NOMO-1 (cell line): ENCODE data around the gene TOX3.

Source experiments
- DNase-seq, 2 experiments: peaks; one replicate each; lab custom pipeline; 2025; ENCODE audit not compliant: unreplicated experiment in 2 of 2; lab: John Stamatoyannopoulos, UW

Gene TOX3

DNA sequence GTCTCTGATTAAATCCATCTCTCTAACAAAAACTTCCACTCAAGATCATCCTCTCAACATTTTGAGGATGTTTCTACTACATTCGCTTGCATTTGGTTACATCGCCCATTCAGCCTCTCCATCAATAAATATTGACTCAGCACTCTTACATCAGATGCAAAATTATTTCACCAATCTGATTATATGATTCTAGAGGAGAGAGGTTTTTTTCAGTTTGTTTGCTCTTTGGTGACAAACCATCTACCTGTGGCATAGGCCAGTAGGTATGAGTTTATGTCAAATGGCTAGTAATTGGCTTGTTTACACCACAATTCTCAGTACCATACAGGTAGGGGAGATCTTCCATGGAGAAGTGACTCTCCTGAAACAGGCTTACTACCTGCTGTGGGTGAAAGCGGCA lies 52.3 kb downstream of the TOX3 start:
- no peak for DNase-seq

- DNase-seq: no peak
These were observed 52.8 kb downstream of the TOX3 start for GRCh38 chr16:52494145-52494544.

DNA sequence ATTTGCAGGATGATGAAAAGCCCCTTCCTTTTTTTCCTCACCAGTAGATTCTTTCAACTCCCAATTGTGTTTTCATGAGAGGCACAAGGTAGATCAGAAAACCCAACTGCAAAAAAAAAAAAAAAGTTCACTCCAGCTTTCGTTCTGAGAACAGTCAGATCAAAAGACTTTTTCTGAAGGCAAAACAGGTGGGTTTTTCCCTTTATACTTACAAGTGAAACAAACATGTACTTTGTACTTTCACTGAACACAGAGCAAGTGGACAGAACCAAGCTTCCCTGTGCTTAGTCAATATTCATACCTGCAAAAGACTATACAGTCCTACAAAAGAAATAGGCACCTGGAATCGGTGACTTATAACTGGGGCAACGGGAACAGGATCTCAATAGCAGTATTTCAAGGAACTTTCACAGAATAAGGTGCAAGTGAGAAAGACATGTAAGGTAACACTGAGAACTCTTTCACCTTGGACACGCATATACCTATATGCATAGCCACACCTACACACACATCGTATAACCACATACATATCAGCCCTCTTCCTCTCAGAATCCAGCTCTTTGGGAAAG lies 54.1 kb downstream of the TOX3 start:
- DNase-seq: no peak

- no peak for DNase-seq
These were observed 55.7 kb downstream of the TOX3 start for GRCh38 chr16:52491216-52491615.

DNA sequence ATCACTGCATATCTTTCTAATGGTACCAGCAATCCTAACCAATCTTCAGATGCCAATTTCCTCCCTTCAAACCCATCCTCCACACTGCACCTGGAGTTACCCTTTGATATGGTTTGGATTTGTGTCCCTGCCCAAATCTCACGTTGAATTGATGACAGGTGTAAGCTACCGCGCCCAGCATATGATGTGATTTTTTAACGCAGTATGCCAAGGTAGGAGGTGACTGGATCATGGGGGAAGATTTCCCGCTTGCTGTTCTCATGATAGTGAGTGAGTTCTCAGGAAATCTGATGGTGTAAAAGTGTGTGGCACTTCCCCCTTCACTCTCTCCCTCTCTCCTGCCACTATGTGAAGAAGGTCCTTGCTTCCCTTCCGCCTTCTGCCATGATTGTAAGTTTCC lies 57.0 kb downstream of the TOX3 start:
- no peak for DNase-seq

GRCh38 chr16:52488837-52489289 lies 58.1 kb downstream of the TOX3 start:
- no peak for DNase-seq

DNA sequence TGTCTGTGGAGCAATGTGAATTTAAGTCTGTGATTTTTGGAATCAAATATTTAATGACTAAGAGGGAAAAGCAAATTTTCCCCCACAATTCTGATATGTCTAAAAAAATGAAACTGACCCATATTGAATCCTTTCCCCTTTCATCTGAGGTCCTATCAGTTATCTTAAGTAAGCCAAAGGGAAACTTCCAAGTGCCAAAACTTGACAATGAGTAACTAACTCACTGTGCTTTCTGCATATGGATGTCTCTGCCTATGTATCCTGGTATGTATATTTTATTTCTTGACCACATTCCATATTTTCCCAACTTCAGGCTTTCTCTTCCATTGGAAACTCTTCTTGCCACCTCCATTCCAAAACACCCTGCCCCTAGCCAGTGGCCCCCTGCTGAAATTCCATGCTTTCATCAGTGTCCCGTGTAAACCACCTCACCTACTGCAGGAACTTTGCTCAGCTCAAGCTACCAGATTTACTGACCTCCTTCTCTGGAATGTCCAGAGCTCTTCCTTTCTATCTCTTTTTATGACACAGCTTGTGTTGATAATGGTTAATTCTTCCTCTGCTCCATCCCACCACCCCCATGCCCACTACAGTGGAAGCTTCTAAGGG lies 59.0 kb downstream of the TOX3 start:
- no peak for DNase-seq

DNA sequence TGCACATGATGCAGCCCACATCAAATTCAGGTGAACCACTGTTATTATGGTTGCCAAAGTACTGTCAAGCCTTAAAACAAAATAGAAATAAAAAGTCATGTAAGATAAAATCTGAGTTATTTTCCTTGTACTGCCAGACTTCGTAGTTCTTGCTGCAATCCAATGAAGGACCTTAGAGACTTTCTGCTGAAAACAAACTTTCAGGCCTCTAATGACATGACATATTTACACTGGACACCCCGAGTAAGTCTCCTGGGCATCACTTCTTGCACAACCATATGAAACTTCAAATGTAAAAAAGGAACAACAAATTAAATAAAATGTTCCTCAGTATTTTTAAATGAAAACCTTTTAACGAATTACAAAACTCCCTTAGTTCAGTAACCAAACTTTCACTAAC lies 66.7 kb downstream of the TOX3 start:
- no peak for DNase-seq

DNA sequence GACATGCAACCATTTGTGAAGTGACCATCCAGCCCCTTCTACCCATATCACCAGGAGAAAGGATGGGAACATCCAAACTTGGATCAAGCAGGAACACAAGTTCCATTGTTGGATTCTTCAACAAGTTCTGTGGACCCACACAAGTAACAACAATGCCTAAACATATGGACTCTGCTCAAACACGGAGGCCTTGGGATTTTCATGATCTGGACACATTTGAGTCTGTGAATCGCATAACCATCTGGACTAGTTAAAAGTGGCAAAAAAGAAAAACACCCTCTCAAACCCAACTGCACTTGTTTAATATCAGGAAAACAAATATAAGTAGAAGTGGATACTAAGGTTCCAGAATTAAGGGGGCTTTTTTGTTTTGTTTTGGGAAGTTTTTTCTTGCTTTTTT lies 70.8 kb downstream of the TOX3 start:
- DNase-seq: no peak

DNA sequence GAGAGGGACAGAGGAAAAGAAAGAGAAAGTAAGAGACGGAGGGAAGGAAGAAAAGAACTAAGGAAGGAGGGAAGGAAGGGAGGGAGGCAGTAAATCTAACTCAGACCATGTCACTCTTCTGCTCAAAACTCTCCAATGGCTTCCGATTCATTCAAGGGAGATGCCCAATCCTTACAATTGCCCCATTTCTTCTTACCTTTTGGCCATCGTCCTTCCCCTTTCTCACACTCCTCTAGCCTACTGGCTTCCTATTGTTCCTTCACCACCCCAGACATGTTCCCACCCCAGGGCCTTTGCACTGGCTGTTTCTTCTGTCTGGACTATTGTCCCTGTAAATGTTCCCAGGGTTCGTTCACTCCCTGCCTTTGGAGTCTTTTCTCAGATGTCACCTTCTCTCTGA lies 72.3 kb downstream of the TOX3 start:
- DNase-seq: no peak

GRCh38 chr16:52473096-52473495 lies 73.8 kb downstream of the TOX3 start:
- DNase-seq: no peak

DNA sequence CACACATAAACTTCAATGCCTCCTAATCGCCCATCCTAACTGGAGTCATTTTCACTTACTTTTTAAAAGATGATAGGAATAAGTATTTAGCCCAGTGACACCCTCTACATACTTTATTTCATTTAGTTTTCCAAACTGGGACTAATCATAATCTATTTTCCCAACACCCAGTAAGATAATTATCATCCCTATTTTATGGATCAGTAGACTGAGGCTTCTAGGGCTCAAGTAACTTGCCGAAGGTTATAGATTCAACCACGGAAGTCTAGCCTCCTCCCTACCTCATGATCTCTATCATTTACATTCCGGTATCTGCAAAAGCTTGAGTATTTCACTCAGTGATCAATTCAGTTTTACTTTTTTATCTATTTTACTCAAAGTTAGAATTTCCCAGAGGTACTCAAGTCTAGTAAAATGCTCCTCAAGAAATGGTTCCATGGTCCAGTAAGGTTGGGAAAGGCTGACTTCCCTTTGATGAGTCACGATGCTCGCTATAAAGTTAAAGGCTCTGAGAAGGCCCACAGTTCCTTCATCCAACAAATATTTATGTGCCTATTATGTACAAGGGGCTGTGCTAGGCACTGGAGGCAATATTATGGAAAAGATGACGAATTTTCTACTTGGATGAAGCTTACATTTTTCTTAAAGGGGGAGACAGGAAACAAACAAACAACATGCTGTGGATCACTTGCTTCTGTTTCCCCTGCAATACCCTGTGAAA lies 75.1 kb downstream of the TOX3 start:
- DNase-seq: no peak

GRCh38 chr16:52470585-52470984 lies 76.4 kb downstream of the TOX3 start:
- DNase-seq: no peak

DNA sequence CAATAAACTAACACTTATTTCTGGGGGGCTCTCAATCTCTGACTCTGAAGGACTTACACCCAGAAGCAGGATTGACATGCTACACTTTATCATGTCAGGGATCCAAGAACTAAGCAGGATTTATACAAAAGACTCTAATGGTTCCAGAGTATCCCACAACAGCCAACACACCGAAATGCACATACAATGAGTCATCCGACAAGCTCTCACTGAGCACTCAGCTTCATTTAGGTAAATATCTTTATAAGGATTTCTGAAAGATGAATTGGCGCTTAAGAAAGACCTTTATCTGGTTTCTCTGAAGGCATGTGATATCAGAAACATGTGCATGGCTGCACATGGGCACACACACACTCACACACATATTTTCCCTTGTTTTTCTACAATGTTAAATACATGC lies 77.2 kb downstream of the TOX3 start:
- no peak for DNase-seq

GRCh38 chr16:52469091-52469490 lies 77.9 kb downstream of the TOX3 start:
- no peak for DNase-seq

GRCh38 chr16:52467753-52468152 lies 79.2 kb downstream of the TOX3 start:
- no peak for DNase-seq

- DNase-seq: no peak
These were observed 79.9 kb downstream of the TOX3 start for GRCh38 chr16:52466994-52467393.

- no peak for DNase-seq
These were observed 81.2 kb downstream of the TOX3 start for GRCh38 chr16:52465711-52466267.

GRCh38 chr16:52463904-52464303 lies 83.0 kb downstream of the TOX3 start:
- no peak for DNase-seq

DNA sequence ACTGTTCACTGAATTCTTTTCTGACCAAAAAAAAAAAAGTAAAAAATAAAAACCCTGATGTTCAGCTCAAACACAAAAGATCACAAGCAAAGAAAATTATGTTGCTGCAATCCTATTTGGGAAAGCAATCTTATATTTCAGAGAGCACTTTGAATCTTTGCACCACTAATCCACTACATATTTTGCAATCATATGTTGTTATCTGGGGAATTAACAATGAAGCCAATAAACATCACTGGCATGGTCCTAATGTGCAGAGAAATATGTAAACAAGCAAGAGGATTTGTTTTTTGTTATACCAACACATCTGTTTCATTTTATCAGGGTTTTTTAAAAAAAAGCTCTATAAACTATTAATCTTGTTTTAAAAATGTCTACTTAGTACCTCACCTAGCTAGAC lies 84.1 kb downstream of the TOX3 start:
- DNase-seq: no peak

- DNase-seq: no peak
These were observed 86.2 kb downstream of the TOX3 start for GRCh38 chr16:52460639-52461178.

DNA sequence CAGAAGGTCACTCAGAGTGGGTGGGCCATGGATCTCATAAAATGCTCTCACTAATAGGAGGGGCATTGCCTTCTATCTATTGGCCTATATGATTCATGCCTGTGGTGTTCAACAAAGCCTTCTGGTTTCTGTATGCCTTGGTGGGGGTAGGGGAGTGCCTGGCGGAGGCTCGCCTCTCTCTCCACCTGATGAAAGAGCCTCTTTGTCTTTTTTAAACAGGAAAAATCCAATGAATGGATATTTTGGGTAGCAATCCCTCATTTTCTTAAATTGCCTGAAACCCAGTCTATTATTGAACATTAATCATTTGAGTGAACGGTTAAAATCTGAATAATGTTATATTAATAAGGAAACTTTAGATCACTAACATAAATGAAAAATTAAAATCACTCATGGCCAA lies 90.6 kb downstream of the TOX3 start:
- no peak for DNase-seq
